Measurements from ENCODE around the gene SAP30BP. TPM values are rescaled to one million over a fixed set of nuclear protein-coding genes. Genes with fewer than 3 reads are reported as not detected.

The SAP30BP gene
- polyA plus RNA-seq (99.0 to 103 TPM (median 101 TPM) in 3 replicates), polyA minus RNA-seq (44.9 to 68.4 TPM (median 58.9 TPM) in 3 replicates)
- 115 TPM for polyA plus RNA-seq (2011; ENCODE audit: low read depth)
- polyA plus RNA-seq (2011; cell fraction: cytosol; rRNA removed) = 97.8 and 111 TPM in 2 replicates
- 174 and 189 TPM in 2 replicates for polyA plus RNA-seq (2011; cell fraction: nucleus; rRNA removed)
- polyA plus RNA-seq (2012; ENCODE audit: low replicate concordance) = 80.5 and 96.0 TPM in 2 replicates
- polyA minus RNA-seq (2011; cell fraction: cytosol; rRNA and poly(A)+ RNA removed) = 52.4 TPM
- 43.7 and 56.2 TPM in 2 replicates for polyA minus RNA-seq (2011; cell fraction: nucleus; rRNA and poly(A)+ RNA removed)

DNA sequence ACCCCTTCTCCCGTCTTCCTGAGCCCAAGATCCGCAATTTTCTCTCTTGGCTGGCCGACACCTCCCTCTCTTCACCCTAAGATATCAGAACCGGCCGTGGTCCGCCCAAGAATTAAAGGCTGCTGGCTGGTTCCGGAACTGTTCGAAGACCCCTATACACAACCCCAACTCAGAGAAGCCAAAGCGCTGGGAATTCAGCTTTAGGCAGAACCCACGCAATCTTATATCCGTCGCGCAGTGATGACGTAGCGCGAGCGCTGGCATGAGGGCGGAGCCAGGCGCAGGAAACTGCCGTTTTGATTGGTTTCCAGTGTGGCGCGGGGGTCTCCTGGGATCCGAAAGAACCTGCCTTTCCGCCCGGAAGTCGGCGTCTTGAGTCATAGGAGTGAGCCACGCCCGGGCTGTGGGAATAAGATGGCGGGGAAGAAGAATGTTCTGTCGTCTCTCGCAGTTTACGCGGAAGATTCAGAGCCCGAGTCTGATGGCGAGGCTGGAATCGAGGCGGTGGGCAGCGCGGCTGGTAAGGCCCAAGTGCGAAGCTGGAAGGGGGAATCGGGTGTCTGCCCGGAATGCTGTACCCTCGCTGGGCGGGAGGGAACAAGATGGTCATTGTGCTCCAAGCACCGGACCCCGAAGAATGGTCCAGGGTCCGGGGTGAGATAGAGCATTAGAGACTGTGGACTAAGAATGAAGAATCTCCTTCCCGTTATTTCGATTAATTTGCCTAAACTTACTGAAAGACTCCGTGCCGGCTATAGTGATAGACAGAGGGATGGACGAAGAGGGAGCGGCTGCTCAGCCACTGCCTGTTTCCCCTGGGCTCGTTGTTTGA, at the start of gene SAP30BP, which contains the start of gene RECQL5:
Gene SAP30BP, plus strand, starts transcription at position 380 of the 832 bp plus-strand sequence. Its CDS starts 35 bp downstream, at position 415.
Gene RECQL5, minus strand, starts transcription at position 196 of the 832 bp plus-strand sequence. CDS start 597 bp downstream, outside the sequence.
- peak; percentile 90 for DNase-seq (ENCODE audit: low read depth, low spot score)
- FAIRE-seq = peak; percentile 86
- no peak for TF ChIP-seq EZH2 (IDR thresholded peaks at IDR 0.05; ENCODE audit: low read length)
- TF ChIP-seq, protein P1, sequence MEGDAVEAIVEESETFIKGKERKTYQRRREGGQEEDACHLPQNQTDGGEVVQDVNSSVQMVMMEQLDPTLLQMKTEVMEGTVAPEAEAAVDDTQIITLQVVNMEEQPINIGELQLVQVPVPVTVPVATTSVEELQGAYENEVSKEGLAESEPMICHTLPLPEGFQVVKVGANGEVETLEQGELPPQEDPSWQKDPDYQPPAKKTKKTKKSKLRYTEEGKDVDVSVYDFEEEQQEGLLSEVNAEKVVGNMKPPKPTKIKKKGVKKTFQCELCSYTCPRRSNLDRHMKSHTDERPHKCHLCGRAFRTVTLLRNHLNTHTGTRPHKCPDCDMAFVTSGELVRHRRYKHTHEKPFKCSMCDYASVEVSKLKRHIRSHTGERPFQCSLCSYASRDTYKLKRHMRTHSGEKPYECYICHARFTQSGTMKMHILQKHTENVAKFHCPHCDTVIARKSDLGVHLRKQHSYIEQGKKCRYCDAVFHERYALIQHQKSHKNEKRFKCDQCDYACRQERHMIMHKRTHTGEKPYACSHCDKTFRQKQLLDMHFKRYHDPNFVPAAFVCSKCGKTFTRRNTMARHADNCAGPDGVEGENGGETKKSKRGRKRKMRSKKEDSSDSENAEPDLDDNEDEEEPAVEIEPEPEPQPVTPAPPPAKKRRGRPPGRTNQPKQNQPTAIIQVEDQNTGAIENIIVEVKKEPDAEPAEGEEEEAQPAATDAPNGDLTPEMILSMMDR (optimal IDR thresholded peaks at IDR 0.05 in 1 of 3, IDR thresholded peaks at IDR 0.05 in 1 of 3, conservative IDR thresholded peaks at IDR 0.05 in 1 of 3; ENCODE audit: extremely low read depth in 1 of 3, insufficient read depth in 2 of 3, low read length in 3 of 3) = no peak
- Histone ChIP-seq H3K79me2 (ENCODE audit: control insufficient read depth, insufficient read depth, low read length) (peaks cover 67% of the 10 kb centered on the region), H3K9me1 (ENCODE audit: control insufficient read depth, extremely low read depth, insufficient read depth, low read length) (no peaks in the 10 kb centered on the region), H3K27ac (ENCODE audit: control insufficient read depth, insufficient read depth, low read length) (peak within 1 kb of the TSS; percentile 95), H2AFZ (ENCODE audit: control insufficient read depth, low read length) (peak within 1 kb of the TSS; percentile 73), H3K9me3 (ENCODE audit: control insufficient read depth, low read depth, low read length) (no peaks in the 10 kb centered on the region), H3K4me3 (ENCODE audit: control insufficient read depth in 2 of 3, extremely low read depth in 1 of 3, insufficient read depth in 2 of 3, low read depth in 1 of 3, low read length in 3 of 3) (peak within 1 kb of the TSS; percentile 84 to 98 (median 98)), H4K20me1 (ENCODE audit: control insufficient read depth, extremely low read depth, insufficient read depth, low read length) (peaks cover 4% of the 10 kb centered on the region), H3K27me3 (ENCODE audit: control insufficient read depth, extremely low read depth, insufficient read depth, low read length) (no peaks in the 10 kb centered on the region), H3K4me2 (ENCODE audit: control insufficient read depth, extremely low read depth, insufficient read depth, low read depth, low read length) (peak within 1 kb of the TSS; percentile 98), H3K36me3 (ENCODE audit: control insufficient read depth in 2 of 2, extremely low read depth in 1 of 2, insufficient read depth in 2 of 2, low read length in 2 of 2) (peaks cover 16 to 41% of the 10 kb centered on the region in 2 experiments), H3K4me1 (ENCODE audit: control insufficient read depth, extremely low read depth, insufficient read depth, low read length) (peaks cover 16% of the 10 kb centered on the region), H3K9ac (ENCODE audit: control insufficient read depth, extremely low read depth, insufficient read depth, low read length) (peak within 1 kb of the TSS; percentile 97)
- dilution Hi-C loops (cut with MboI; ENCODE audit: extremely low pct_ligation_motif_present, low sequenced_read_pairs) = no loop called here

DNA sequence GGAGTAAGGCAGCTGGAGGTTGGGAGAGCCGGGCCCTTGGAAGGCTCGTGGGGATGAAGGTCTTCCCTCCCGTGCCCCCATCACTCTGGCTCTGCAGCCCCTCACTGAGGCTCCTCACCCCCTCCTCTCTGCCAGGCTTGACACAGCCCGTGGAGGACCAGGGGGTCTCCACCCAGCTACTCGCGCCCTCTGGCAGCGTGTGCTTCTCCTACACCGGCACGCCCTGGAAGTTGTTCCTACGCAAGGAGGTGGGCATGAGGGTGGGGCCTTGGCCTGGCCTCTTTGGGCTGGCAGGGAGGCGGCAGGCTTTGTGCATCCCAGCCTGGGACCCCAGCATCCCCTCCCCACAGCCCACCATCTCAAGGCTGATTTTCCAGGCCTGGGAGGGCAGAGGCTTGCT, 49.5 kb upstream of the SAP30BP start:
- Histone ChIP-seq H3K9me3 (ENCODE audit: control insufficient read depth, low read depth, low read length) (no peaks in the 10 kb centered on the region), H3K36me3 (ENCODE audit: control insufficient read depth in 2 of 2, extremely low read depth in 1 of 2, insufficient read depth in 2 of 2, low read length in 2 of 2) (no peaks in the 10 kb centered on the region), H3K4me2 (ENCODE audit: control insufficient read depth, extremely low read depth, insufficient read depth, low read depth, low read length) (no peak overlapping the region), H3K9me1 (ENCODE audit: control insufficient read depth, extremely low read depth, insufficient read depth, low read length) (no peaks in the 10 kb centered on the region), H3K4me3 (ENCODE audit: control insufficient read depth in 2 of 3, extremely low read depth in 1 of 3, insufficient read depth in 2 of 3, low read depth in 1 of 3, low read length in 3 of 3) (no peak overlapping the region), H3K27me3 (ENCODE audit: control insufficient read depth, extremely low read depth, insufficient read depth, low read length) (peaks cover 16% of the 10 kb centered on the region), H3K4me1 (ENCODE audit: control insufficient read depth, extremely low read depth, insufficient read depth, low read length) (no peaks in the 10 kb centered on the region), H4K20me1 (ENCODE audit: control insufficient read depth, extremely low read depth, insufficient read depth, low read length) (no peaks in the 10 kb centered on the region), H3K79me2 (ENCODE audit: control insufficient read depth, insufficient read depth, low read length) (no peaks in the 10 kb centered on the region), H3K9ac (ENCODE audit: control insufficient read depth, extremely low read depth, insufficient read depth, low read length) (no peak overlapping the region), H2AFZ (ENCODE audit: control insufficient read depth, low read length) (no peak overlapping the region), H3K27ac (ENCODE audit: control insufficient read depth, insufficient read depth, low read length) (no peak overlapping the region)
- dilution Hi-C loops (cut with MboI; ENCODE audit: extremely low pct_ligation_motif_present, low sequenced_read_pairs) = no loop called here
- no peak for DNase-seq (ENCODE audit: low read depth, low spot score)
- TF ChIP-seq, protein P1 (optimal IDR thresholded peaks at IDR 0.05 in 1 of 3, IDR thresholded peaks at IDR 0.05 in 1 of 3, conservative IDR thresholded peaks at IDR 0.05 in 1 of 3; ENCODE audit: extremely low read depth in 1 of 3, insufficient read depth in 2 of 3, low read length in 3 of 3) = no peak
- TF ChIP-seq EZH2 (IDR thresholded peaks at IDR 0.05; ENCODE audit: low read length) = no peak
- no peak for FAIRE-seq

Measured in keratinocyte (primary cell).